IMR-90 (cell line): ENCODE results near the gene PROSER2.

Source experiments
- BHLHE40 ChIP-seq: fragments of 150-350 bp; IDR thresholded peaks from 2 replicates; pipeline ENCODE4 v1.6.1; 2016; ENCODE audit warnings: mild to moderate bottlenecking, low read depth, low read length
- FOS ChIP-seq: fragments of 150-350 bp; IDR thresholded peaks from 2 replicates; pipeline ENCODE4 v1.6.1; 2016; ENCODE audit warnings: low read depth, low read length
- MXI1 ChIP-seq: IDR thresholded peaks from 2 replicates; pipeline ENCODE4 v1.6.1; 2012; ENCODE audit warnings: low read depth, mild to moderate bottlenecking, low read length, moderate library complexity, borderline replicate concordance
- POLR2A ChIP-seq: IDR thresholded peaks from 2 replicates; pipeline ENCODE4 v1.6.1; 2012; ENCODE audit warnings: mild to moderate bottlenecking, low read depth, low read length
- RAD21 ChIP-seq: IDR thresholded peaks from 2 replicates; pipeline ENCODE4 v1.6.1; 2012; ENCODE audit warnings: low read length, improper control_type of control experiment
- RCOR1 ChIP-seq: IDR thresholded peaks from 2 replicates; pipeline ENCODE4 v1.6.1; 2012; ENCODE audit warnings: mild to moderate bottlenecking, low read length, improper control_type of control experiment; ENCODE audit not compliant: insufficient replicate concordance
- RFX5 ChIP-seq: IDR thresholded peaks from 2 replicates; pipeline ENCODE4 v1.8.0; 2012; ENCODE audit warnings: low read depth, mild to moderate bottlenecking, low read length, moderate library complexity
- SMC3 ChIP-seq: fragments of 150-350 bp; IDR thresholded peaks from 2 replicates; pipeline ENCODE4 v1.6.1; 2016; ENCODE audit warnings: low read depth, mild to moderate bottlenecking, antibody characterized with exemption, low read length, moderate library complexity
- TF ChIP-seq, protein P1 (sequence below): conservative IDR thresholded peaks from 2 replicates; pipeline ENCODE4 v1.5.1; 2012; ENCODE audit warnings: mild to moderate bottlenecking, low read depth, low read length, improper control_type of control experiment

DNA sequence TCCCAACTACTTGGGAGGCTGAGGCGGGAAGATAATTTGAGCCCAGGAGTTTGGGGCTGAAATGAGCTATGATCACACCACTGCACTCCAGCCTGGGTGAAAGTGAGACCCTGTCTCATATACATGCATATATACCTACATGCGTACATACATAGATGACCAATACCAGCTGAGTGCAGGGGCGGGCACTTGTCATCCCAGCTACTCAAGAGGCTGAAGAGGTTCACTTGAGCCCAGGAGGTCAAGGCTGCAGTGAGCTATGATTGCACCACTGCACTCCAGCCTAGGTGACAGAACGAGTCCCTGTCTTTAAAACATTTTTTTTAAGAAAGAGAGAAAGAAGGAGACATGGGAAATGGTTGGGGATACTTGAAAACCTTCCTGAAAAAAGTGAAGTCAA lies 17.4 kb upstream of the PROSER2 start:
- TF ChIP-seq POLR2A (no peak), BHLHE40 (no peak), RCOR1 (no peak), FOS (no peak), SMC3 (no peak), RFX5 (no peak), RAD21 (no peak), MXI1 (no peak)
- TF ChIP-seq, protein P1, sequence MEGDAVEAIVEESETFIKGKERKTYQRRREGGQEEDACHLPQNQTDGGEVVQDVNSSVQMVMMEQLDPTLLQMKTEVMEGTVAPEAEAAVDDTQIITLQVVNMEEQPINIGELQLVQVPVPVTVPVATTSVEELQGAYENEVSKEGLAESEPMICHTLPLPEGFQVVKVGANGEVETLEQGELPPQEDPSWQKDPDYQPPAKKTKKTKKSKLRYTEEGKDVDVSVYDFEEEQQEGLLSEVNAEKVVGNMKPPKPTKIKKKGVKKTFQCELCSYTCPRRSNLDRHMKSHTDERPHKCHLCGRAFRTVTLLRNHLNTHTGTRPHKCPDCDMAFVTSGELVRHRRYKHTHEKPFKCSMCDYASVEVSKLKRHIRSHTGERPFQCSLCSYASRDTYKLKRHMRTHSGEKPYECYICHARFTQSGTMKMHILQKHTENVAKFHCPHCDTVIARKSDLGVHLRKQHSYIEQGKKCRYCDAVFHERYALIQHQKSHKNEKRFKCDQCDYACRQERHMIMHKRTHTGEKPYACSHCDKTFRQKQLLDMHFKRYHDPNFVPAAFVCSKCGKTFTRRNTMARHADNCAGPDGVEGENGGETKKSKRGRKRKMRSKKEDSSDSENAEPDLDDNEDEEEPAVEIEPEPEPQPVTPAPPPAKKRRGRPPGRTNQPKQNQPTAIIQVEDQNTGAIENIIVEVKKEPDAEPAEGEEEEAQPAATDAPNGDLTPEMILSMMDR = no peak
